Measurements from ENCODE around the gene SLC22A2.

GRCh38 chr6:160222491-160222890 lies 36.1 kb downstream of the SLC22A2 start:
- TF ChIP-seq POLR2AphosphoS5 (IDR thresholded peaks at IDR 0.05; ENCODE audit: low read depth) (no peak), JUNB (IDR thresholded peaks at IDR 0.05; ENCODE audit: unreplicated experiment) (no peak), EZH2phosphoT487 (IDR thresholded peaks at IDR 0.05; ENCODE audit: unreplicated experiment) (no peak)
- TF ChIP-seq, protein P1, sequence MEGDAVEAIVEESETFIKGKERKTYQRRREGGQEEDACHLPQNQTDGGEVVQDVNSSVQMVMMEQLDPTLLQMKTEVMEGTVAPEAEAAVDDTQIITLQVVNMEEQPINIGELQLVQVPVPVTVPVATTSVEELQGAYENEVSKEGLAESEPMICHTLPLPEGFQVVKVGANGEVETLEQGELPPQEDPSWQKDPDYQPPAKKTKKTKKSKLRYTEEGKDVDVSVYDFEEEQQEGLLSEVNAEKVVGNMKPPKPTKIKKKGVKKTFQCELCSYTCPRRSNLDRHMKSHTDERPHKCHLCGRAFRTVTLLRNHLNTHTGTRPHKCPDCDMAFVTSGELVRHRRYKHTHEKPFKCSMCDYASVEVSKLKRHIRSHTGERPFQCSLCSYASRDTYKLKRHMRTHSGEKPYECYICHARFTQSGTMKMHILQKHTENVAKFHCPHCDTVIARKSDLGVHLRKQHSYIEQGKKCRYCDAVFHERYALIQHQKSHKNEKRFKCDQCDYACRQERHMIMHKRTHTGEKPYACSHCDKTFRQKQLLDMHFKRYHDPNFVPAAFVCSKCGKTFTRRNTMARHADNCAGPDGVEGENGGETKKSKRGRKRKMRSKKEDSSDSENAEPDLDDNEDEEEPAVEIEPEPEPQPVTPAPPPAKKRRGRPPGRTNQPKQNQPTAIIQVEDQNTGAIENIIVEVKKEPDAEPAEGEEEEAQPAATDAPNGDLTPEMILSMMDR (conservative IDR thresholded peaks at IDR 0.05; ENCODE audit: low read depth in 2 of 2) = no peak

Measured in GM23338 (cell line).